Measurements from ENCODE around the gene ZCCHC7.

ZCCHC7 gene

DNA sequence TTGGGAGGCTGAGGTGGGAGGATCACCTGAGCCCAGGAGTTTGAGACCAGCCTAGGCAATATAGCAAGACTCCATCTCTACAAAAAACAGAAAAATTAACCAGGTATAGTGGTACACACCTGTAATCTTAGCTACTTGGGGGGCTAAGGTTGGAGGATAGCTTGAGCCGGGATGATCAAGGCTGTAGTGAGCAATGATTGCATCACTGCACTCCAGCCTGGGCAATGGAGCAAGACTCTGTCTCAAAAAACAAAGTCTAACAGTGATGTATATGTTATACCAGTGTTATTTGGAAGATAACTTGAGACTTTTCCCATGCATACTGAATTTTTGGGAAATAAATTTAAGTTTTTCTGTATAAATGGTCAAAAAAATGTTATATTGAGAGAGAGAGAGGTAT is 146.3 kb downstream of the ZCCHC7 start:
- Histone ChIP-seq H3K27ac (no peak overlapping the region), H3K36me3 (no peaks in the 10 kb centered on the region), H3K4me1 (ENCODE audit: control insufficient read depth in 1 of 2, insufficient read depth in 1 of 2, low read depth in 1 of 2, low read length in 1 of 2) (peaks cover 0 to 4% of the 10 kb centered on the region in 2 experiments), H3K4me3 (ENCODE audit: low read depth in 1 of 2, low read length in 1 of 2) (no peak overlapping the region), H3K9me3 (no peaks in the 10 kb centered on the region), H3K27me3 (no peaks in the 10 kb centered on the region)
- no peak for TF ChIP-seq CTCF (IDR thresholded peaks at IDR 0.05)

- no peak overlapping the region for H3K4me3 ChIP-seq (ENCODE audit: low read depth in 1 of 2, low read length in 1 of 2)
- no peaks in the 10 kb centered on the region for H3K27me3 ChIP-seq
- no peaks in the 10 kb centered on the region for H3K4me1 ChIP-seq (ENCODE audit: control insufficient read depth in 1 of 2, insufficient read depth in 1 of 2, low read depth in 1 of 2, low read length in 1 of 2)
- H3K36me3 ChIP-seq: no peaks in the 10 kb centered on the region
- H3K9me3 ChIP-seq: no peaks in the 10 kb centered on the region
- H3K27ac ChIP-seq: no peak overlapping the region
- no peak for TF ChIP-seq CTCF (IDR thresholded peaks at IDR 0.05)
Observed at GRCh38 chr9:37269221-37269620, 148.8 kb downstream of the ZCCHC7 start.

DNA sequence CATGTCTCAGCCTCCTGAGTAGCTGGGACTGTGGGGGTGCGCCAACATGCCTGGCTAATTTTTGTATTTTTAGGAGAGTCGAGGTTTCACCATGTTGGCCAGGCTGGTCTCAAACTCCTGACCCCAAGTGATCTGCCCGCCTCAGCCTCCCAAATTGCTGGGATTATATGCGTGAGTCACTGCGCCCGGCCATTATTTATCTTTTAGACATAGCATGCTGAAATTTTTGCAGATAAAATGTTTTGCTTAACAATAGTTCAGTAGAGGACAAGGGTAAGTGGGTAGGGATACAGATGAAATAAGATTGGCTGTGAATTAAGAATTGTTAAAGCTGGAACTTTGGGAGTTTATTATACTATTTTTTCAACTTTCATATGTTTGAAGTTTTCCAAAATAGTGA is 151.3 kb downstream of the ZCCHC7 start:
- Histone ChIP-seq H3K4me1 (ENCODE audit: control insufficient read depth in 1 of 2, insufficient read depth in 1 of 2, low read depth in 1 of 2, low read length in 1 of 2) (no peaks in the 10 kb centered on the region), H3K9me3 (no peaks in the 10 kb centered on the region), H3K27me3 (no peaks in the 10 kb centered on the region), H3K36me3 (no peaks in the 10 kb centered on the region), H3K27ac (no peak overlapping the region), H3K4me3 (ENCODE audit: low read depth in 1 of 2, low read length in 1 of 2) (no peak overlapping the region)
- no peak for TF ChIP-seq CTCF (IDR thresholded peaks at IDR 0.05)

GRCh38 chr9:37273595-37273994 is 153.2 kb downstream of the ZCCHC7 start:
- H3K36me3 ChIP-seq: no peaks in the 10 kb centered on the region
- no peaks in the 10 kb centered on the region for H3K9me3 ChIP-seq
- H3K27me3 ChIP-seq: no peaks in the 10 kb centered on the region

DNA sequence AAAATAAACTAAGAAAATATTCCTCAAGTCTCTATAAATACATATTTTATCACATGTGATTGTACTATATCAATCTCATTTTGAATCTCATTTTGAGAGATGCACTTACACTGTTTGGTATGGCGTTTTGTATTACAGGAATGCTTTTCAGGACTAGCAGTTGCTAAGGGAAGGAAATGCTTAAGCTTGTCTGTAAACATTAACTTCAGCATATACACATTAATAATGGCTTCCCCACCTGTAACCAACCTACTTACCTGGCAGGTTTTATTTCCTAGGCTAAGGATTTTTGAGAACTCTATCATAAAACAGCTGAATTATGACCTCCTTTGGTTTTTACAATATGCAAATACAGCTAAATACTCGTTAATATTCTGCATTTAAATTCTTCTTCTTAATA is 161.2 kb downstream of the ZCCHC7 start:
- H3K27me3 ChIP-seq: no peaks in the 10 kb centered on the region
- H3K4me3 ChIP-seq (ENCODE audit: low read depth in 1 of 2, low read length in 1 of 2): no peak overlapping the region
- no peaks in the 10 kb centered on the region for H3K36me3 ChIP-seq
- TF ChIP-seq CTCF (IDR thresholded peaks at IDR 0.05): no peak
- no peak overlapping the region for H3K27ac ChIP-seq
- H3K4me1 ChIP-seq (ENCODE audit: control insufficient read depth in 1 of 2, insufficient read depth in 1 of 2, low read depth in 1 of 2, low read length in 1 of 2): no peaks in the 10 kb centered on the region
- H3K9me3 ChIP-seq: no peaks in the 10 kb centered on the region

More at GRCh38 chr9:37273595-37273994, 153.2 kb downstream of the ZCCHC7 start:
- Histone ChIP-seq H3K27ac (no peak overlapping the region), H3K4me1 (ENCODE audit: control insufficient read depth in 1 of 2, insufficient read depth in 1 of 2, low read depth in 1 of 2, low read length in 1 of 2) (no peaks in the 10 kb centered on the region), H3K4me3 (ENCODE audit: low read depth in 1 of 2, low read length in 1 of 2) (no peak overlapping the region)
- no peak for TF ChIP-seq CTCF (IDR thresholded peaks at IDR 0.05)

Data from neutrophil (primary cell).